Body of pancreas (tissue), 4 donors: Measurements from ENCODE around the gene CLEC19A. TPM values are rescaled to one million over a fixed set of nuclear protein-coding genes. Genes with fewer than 3 reads are reported as not detected.

ENCODE experiments used
- ATAC-seq: fragments of 150-250 bp; one replicate; pipeline ENCODE4 v1.9.1; 2016
- DNase-seq, 4 donors: peaks; one replicate each; pipeline ENCODE4 v3.0.0-alpha.2; 2019
- H3K27ac ChIP-seq, 4 donors: fragments of 200-600 bp; sonication (generic); 1 replicate in 3 of 4; 2 replicates in 1 of 4; pipeline versions ENCODE4 v1.5.1 to v1.6.1; 2016 to 2019; ENCODE audit warnings: mild to moderate bottlenecking in 1 of 4, mixed read lengths in 1 of 4, moderate library complexity in 1 of 4
- H3K27me3 ChIP-seq, 2 donors: fragments of 200-600 bp; sonication (generic); one replicate each; pipeline ENCODE4 v1.6.0; 2016; ENCODE audit warnings: mild to moderate bottlenecking in 1 of 2
- H3K36me3 ChIP-seq, 2 donors: fragments of 200-600 bp; sonication (generic); replicated peaks in 1 of 2; 2 replicates each; pipeline ENCODE4 v1.5.1; 2016; ENCODE audit warnings: low read depth in 2 of 2; ENCODE audit not compliant: insufficient read depth in 1 of 2
- H3K4me1 ChIP-seq: fragments of 200-600 bp; sonication (generic); one replicate; pipeline ENCODE4 v1.6.0; 2016
- H3K4me3 ChIP-seq, 2 donors: fragments of 200-600 bp; sonication (generic); 1 replicate in 1 of 2; 2 replicates in 1 of 2; pipeline ENCODE4 v1.5.1; 2016 to 2019
- H3K9me3 ChIP-seq, 3 donors: fragments of 200-600 bp; sonication (generic); 1 replicate in 2 of 3; 2 replicates in 1 of 3; pipeline ENCODE4 v1.5.1; 2016
- POLR2A ChIP-seq, 3 donors: fragments of 450-650 bp; IDR thresholded peaks; one replicate each; pipeline ENCODE4 v1.6.1; 2016; ENCODE audit warnings: antibody characterized with exemption in 3 of 3, mild to moderate bottlenecking in 2 of 3
- WGBS, 2 donors: methylation state at CpG; one replicate each; pipeline ENCODE4 v1.1.5; 2017; 5-methylcytosine and 5-hydroxymethylcytosine counted together
- intact Hi-C: fragments of 100-400 bp; cut with DNase I; formaldehyde crosslinking; loops from one replicate; pipeline ENCODE4 v1.15.1; 2023
- total RNA-seq, 2 donors: library from RNA; depleted of rRNA; stranded (reverse); fragments of >200 nt; gene quantifications; one replicate each; pipeline ENCODE4 v1.1.0, GENCODE V29; 2016
- TF ChIP-seq, protein P1 (sequence below), 7 experiments: fragments of 450-650 bp in 4 of 7; fragments of 200-600 bp in 3 of 7; sonication (generic) in 3 of 7; IDR thresholded peaks; one replicate each; pipeline ENCODE4 v1.5.1; 2016 to 2019; ENCODE audit warnings: antibody characterized with exemption in 7 of 7

CLEC19A gene
- total RNA-seq, 2 donors from 2014 or later, result not detected

GRCh38 chr16:19323596-19323995 is 38.1 kb downstream of the CLEC19A start:
- H3K4me1 ChIP-seq, result no peaks in the 10 kb centered on the region
- intact Hi-C loops, result no loop called here
- DNase-seq (no peak), ATAC-seq (no peak)
- H3K36me3 ChIP-seq, result no peaks in the 10 kb centered on the region
- no peak for TF ChIP-seq POLR2A (IDR thresholded peaks at IDR 0.05)
- no peak overlapping the region for H3K27ac ChIP-seq
- no peak overlapping the region for H3K4me3 ChIP-seq
- 61 to 74% methylated on average over 3 of the region's 3 CpGs for WGBS, 2 donors
- H3K27me3 ChIP-seq, result no peaks in the 10 kb centered on the region
- no peaks in the 10 kb centered on the region for H3K9me3 ChIP-seq

GRCh38 chr16:19328364-19328763 is 42.8 kb downstream of the CLEC19A start:
- Histone ChIP-seq H3K36me3 (no peaks in the 10 kb centered on the region), H3K9me3 (no peaks in the 10 kb centered on the region), H3K27ac (no peak overlapping the region), H3K4me1 (no peaks in the 10 kb centered on the region), H3K27me3 (no peaks in the 10 kb centered on the region), H3K4me3 (no peak overlapping the region)
- intact Hi-C loops, result no loop called here
- DNase-seq, result no peak
- TF ChIP-seq, protein P1, sequence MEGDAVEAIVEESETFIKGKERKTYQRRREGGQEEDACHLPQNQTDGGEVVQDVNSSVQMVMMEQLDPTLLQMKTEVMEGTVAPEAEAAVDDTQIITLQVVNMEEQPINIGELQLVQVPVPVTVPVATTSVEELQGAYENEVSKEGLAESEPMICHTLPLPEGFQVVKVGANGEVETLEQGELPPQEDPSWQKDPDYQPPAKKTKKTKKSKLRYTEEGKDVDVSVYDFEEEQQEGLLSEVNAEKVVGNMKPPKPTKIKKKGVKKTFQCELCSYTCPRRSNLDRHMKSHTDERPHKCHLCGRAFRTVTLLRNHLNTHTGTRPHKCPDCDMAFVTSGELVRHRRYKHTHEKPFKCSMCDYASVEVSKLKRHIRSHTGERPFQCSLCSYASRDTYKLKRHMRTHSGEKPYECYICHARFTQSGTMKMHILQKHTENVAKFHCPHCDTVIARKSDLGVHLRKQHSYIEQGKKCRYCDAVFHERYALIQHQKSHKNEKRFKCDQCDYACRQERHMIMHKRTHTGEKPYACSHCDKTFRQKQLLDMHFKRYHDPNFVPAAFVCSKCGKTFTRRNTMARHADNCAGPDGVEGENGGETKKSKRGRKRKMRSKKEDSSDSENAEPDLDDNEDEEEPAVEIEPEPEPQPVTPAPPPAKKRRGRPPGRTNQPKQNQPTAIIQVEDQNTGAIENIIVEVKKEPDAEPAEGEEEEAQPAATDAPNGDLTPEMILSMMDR (IDR thresholded peaks at IDR 0.05), result no peak
- TF ChIP-seq POLR2A (IDR thresholded peaks at IDR 0.05), result no peak
- WGBS, 2 donors, result 75 to 100% methylated on average over 1 of the region's 1 CpG
- no peak for ATAC-seq

DNA sequence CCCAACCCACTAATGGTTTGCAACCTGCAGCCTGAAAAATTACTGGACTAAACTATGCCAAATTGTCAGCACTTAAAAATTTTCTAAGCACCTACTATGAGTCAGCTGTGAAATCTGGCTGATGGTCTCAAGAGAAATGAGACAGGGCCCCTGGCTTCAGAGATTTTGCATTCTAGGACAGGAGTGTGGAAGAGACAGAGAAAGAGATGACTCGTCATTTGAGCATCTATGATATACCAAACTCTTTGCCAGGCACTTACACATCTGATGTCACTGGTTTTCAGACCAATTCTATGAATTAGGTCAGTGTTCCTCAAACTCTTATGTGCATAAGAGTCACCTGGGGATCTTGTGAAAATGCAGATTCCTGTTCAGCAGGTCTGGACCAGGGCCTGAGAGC is 44.4 kb downstream of the CLEC19A start:
- Histone ChIP-seq H3K36me3 (no peaks in the 10 kb centered on the region), H3K9me3 (no peaks in the 10 kb centered on the region), H3K4me3 (no peak overlapping the region), H3K4me1 (no peaks in the 10 kb centered on the region), H3K27ac (no peak overlapping the region), H3K27me3 (no peaks in the 10 kb centered on the region)
- WGBS, 2 donors, result 84 to 88% methylated on average over 1 of the region's 1 CpG
- no peak for TF ChIP-seq POLR2A (IDR thresholded peaks at IDR 0.05)
- TF ChIP-seq, protein P1 (IDR thresholded peaks at IDR 0.05), result no peak
- intact Hi-C loops, result no loop called here
- no peak for ATAC-seq
- no peak for DNase-seq

GRCh38 chr16:19330841-19331397 is 45.4 kb downstream of the CLEC19A start:
- TF ChIP-seq, protein P1 (IDR thresholded peaks at IDR 0.05), result no peak
- TF ChIP-seq POLR2A (IDR thresholded peaks at IDR 0.05), result no peak
- no peak overlapping the region for H3K27ac ChIP-seq
- intact Hi-C loops, result no loop called here
- peak in 1 of 4 donors; percentile 15 for DNase-seq
- H3K4me3 ChIP-seq, result no peak overlapping the region
- H3K36me3 ChIP-seq, result no peaks in the 10 kb centered on the region
- H3K9me3 ChIP-seq, result no peaks in the 10 kb centered on the region
- no peaks in the 10 kb centered on the region for H3K4me1 ChIP-seq
- ATAC-seq, result no peak
- H3K27me3 ChIP-seq, result no peaks in the 10 kb centered on the region
- 46 to 49% methylated on average over 6 of the region's 6 CpGs for WGBS, 2 donors

GRCh38 chr16:19331794-19332193 is 46.3 kb downstream of the CLEC19A start:
- 71 to 74% methylated on average over 4 of the region's 4 CpGs for WGBS, 2 donors
- DNase-seq, result no peak
- no peak for TF ChIP-seq POLR2A (IDR thresholded peaks at IDR 0.05)
- TF ChIP-seq, protein P1 (IDR thresholded peaks at IDR 0.05), result no peak
- H3K27ac ChIP-seq, result no peak overlapping the region
- intact Hi-C loops, result no loop called here
- no peaks in the 10 kb centered on the region for H3K9me3 ChIP-seq
- no peaks in the 10 kb centered on the region for H3K27me3 ChIP-seq
- no peak for ATAC-seq
- no peaks in the 10 kb centered on the region for H3K4me1 ChIP-seq
- H3K36me3 ChIP-seq, result no peaks in the 10 kb centered on the region
- H3K4me3 ChIP-seq, result no peak overlapping the region
